NOMO-1 treated with dmso at 0.1 percent for 144 hours (cell line): Measurements from ENCODE around the gene NAAA.
A peak's percentile ranks its signal among the peaks of the same experiment; 100 is the strongest.
"Not testable (repeated sequence)": the region's sequence is repeated elsewhere in the genome, so short reads cannot be mapped to it uniquely, and the experiment has no call there.

Experiments
- DNase-seq: peaks from one replicate; lab custom pipeline; 2025; ENCODE audit not compliant: unreplicated experiment; lab: John Stamatoyannopoulos, UW

The NAAA gene

DNA sequence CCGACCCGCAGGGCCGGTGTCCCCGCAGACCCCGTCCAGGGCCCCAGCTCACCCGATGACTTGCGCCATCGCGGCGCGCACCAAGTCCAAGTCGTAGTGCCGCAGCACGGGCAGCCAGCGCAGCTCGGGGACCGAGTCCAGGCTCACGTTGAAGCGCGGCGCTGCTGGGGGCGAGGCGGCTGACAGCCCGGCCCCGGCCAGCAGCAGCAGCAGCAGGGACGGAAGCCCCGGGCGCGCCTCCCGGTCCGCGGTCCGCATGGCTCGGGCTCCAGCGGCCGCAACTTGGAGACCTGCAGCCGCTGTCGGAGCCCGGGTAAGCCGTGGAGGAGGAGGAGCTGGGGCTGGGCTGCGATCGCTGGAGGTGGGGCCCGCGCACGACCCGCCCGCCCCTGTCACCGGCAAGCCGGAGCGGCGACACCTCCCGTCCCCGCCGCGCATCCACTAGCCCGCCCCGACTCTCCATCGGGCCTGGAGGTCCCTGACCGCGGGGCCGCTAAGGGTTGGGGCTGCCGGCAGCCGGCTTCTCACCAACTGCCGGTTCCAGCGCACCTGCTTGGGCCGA lies at the start of gene NAAA:
Gene NAAA, minus strand, starts transcription at position 322 of the 562 bp plus-strand sequence. Its CDS starts 64 bp downstream, at position 258.
- peak; percentile 73 for DNase-seq

DNA sequence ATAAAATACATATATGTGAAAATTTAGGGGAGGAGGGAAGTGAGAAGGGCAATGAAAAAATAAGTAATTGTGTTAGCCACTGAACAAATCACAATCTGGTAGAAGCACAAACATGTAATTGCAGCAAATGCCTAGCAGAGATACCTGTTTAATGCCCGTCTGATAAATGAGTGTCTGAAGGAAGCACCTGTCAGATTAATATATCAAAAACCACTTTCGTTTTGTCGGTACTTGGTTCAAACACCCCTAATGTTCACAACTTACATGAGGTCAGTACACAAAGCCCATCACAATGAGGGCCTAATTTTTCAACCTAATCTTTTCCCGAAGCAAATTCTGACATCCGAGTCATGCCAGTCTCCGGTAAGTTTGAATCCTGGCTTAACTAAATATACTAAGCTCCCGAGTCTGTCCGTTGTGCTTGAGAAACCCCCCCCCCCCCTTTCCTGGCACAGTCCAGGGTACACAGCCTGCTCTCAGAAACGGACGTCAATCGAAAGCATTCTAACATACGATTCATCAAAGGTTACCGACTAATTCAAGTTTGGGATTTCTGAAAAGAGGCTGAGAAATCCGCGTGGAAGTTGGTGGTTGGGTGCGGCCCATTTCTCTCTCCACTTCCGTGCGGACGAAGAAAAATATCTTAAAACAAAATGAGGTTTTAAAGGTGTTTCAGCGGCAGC lies 49.2 kb upstream of the NAAA start:
- DNase-seq: no peak

DNA sequence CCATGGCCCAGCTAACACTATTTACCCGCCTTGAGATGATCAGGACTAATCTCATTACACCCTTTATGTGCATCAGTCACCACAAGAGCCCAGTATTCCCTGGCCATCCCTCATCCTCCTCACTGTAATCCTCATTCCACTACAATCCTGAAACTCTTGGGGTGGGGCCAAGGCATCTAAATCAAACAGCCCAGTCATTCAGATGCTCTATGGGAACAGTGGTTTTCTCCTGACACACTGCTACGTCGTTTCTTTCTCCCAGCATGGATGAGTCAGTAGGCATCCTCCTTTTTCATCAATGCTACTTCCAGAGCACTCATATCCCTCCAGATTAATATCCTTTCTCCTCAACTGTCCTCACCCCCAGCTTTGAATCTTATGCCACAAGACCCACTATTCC lies 44.3 kb upstream of the NAAA start:
- DNase-seq: no peak

DNA sequence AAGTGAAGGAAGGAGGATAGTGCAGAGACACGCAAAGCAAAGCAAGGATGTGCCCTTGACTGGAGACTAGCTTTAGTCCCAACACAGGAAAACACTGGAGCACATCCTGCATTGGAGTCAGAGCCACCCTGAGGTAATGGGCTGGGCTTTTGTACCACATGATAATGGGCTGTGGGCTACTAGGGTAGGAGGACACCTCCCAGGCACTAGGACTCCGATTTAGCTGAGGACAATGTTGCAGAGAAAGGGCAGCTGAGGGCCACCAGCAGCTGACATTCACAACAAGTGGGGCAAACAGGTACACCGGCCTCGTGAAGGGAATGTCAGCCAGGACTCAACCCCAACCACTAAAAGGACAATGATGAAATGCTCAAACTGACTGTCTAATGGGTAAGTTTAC lies 39.8 kb upstream of the NAAA start:
- no peak for DNase-seq

DNA sequence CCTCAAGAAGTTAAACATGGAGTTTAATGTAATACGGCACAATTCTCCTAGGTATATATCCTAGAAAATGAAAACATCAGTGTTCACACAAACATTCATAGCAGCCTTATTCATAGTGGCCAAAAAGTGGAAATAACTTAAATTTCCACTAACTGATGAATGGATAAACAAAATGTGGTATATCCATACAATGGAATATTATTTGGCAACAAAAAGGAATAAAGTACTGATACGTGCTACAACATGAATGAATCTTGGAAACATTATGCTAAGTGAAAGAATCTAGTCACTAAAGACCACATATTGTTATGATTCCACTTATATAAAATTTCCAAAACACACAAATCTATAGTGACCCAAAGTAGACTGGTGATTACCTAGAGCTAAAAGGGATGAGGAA lies 35.4 kb upstream of the NAAA start:
- DNase-seq: no peak

DNA sequence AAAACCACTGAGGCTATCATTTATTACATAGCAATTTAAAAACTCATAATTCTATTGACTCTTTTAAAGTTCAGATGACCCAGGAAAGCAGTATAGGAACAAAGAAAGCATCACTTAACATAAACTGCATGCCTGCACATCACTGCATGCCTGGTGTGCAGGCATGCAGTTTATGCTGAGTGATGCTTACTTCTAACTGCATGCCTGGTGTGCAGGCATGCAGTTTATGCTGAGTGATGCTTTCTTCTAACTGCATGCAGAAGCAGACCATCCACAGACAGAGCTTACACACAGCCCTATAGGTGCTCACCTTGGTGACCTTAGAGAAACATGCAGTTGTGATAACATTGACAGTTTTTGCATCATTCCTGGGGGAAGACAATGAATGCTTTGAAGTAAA lies 33.0 kb upstream of the NAAA start:
- no peak for DNase-seq

DNA sequence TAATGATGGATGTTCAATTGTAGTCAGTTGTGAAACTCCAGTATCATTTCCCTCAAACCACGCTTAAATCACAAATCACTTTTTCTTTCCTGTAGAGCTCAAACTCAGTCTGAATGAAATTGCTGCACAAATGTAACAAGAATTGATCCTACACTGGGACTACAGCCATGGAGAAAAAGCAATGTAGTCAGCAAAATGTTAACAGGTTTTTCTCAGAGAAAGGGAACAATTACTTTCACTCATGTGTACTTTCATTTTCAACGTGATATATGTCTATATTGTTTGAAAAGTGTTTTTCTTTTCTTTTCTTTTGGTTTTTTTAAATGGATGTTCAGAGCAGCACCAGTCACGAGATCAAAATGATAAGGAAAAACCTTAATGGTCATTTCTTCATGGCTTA lies 27.3 kb upstream of the NAAA start:
- no peak for DNase-seq

DNA sequence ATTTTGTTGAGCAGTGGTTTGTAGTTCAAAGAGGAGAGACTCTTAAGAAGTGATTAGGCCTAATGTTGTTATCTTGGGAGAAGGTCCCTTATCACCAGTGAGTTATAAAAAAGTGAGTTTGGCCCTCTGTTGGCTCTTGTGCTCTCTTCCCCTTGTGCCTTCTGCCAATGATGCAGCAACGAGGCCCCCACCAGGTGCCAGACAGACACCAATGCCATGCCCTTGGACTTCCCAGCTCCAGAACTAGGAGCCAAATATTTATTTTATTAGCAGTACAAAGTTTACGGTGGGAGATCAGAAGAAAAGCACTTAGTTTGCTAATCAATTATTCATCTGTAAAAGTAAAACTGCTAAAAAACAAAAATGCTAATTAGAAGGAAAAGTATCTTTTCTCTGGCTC lies 22.7 kb upstream of the NAAA start:
- no peak for DNase-seq

DNA sequence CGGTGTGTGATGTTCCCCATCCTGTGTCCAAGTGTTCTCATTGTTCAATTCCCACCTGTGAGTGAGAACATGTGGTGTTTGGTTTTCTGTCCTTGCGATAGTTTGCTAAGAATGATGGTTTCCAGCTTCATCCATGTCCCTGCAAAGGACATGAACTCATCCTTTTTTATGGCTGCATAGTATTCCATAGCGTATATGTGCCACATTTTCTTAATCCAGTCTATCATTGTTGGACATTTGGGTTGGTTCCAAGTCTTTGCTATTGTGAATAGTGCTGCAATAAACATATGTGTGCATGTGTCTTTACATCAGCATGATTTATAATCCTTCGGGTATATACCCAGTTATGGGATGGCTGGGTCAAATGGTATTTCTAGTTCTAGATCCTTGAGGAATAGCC lies 21.3 kb upstream of the NAAA start:
- not testable (repeated sequence) for DNase-seq

DNA sequence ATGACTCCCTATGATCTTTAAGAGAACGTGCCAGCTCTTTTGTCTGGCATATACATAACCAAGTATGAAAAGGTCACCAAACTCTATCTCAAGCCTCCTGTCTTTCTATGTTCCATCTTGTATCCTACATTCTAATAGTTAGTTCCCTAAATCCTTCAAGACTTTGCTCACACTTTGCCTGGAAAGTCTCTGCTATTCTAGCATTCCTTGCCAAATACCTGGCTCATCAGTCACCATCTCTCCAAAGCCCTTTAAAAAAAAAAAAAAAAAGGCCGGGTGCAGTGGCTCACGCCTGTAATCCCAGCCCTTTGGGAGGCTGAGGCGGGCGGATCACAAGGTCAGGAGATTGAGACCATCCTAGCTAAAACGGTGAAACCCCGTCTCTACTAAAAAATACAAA lies 17.7 kb upstream of the NAAA start:
- DNase-seq: not testable (repeated sequence)

DNA sequence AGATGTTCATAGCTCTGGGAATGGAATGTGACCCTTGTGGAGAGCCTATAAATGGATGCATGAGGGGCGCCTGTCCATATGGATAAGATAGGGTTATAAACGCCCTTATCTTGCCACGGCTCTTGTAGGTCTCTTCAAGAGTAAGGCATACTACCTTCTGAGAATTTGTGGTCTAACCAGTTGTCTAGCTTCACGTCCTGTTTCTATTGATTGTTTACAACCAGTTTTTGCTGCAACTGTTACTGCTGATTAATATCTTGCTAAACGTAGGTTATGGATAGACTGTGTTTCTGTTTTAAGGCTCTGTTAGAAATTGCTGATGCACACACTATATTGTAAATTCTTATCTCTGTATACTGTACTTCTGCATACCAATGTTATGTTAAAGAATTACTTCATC lies 14.0 kb upstream of the NAAA start:
- DNase-seq: not testable (repeated sequence)

DNA sequence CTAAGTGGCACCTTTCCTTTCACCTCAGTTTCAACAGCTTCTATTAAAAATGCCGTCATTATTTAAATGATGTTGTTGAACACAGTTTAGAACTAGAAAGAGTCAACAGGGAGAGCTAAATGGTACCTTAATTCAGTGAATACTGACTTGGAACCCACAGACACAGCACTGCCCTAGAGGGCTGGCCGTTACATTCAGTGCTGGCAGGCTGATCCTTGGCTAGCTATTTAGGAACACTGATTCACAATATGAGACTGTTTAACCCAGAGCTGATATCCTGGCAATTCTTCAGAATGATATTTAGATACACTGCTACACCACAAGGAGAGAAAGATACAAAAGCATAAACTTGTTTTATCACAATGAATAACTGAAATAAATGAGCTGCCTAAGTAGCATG lies 12.7 kb upstream of the NAAA start:
- DNase-seq: no peak

DNA sequence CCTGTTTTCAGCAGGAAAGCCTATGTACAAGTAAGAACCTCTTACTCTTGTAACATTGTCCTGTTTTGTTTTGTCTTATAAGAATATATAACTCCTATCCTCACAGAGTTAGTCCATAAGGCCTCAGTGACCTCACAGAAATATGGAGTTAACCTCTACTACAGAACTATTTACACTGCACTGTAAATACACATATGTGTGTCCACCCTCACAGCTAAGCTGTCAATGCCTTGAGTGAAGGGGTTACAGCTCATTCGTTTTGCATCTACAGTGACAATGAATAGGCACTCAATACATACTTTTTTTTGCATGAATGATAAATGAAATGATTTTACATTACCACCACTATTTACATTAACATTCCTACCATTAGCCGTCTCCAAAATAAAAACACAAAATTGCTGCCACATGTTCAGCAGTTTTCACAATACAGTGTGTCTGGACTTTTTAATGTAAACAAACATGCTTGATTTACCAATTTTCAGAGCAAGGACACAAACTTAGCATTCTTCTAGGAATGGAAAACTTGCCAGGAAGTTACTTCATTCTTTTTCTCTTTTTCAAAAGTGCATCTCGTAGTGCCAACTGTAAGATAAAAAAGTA lies 9.5 kb upstream of the NAAA start:
- no peak for DNase-seq

DNA sequence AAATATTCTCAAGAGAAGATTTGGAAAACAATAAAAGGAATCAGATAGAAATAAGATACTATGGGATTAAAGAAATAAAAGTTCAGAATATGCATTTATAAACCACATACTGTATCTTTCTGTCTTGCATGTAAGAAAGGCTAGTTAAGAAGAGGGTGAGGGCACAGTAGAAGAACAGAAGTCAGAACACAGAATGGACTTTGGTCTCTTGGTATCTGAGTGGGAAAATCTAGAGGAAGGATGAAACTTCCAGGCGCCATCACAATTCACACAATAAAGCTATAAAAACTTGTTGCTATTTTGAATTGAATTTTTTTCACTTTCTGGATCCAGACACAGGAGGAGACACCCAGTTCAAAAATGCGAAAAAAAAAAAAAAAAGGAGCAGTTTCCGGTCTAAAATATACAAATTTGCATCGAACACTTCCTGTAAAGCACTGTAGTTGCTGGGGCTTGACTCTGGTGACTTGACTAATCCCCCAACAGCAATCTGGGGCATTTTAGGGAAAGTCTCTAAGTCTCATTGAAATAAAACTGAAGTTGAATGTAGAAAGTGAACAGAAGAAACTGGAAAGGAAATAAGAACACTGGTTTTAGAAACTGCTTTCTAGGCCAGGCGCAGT lies 8.1 kb upstream of the NAAA start:
- no peak for DNase-seq

DNA sequence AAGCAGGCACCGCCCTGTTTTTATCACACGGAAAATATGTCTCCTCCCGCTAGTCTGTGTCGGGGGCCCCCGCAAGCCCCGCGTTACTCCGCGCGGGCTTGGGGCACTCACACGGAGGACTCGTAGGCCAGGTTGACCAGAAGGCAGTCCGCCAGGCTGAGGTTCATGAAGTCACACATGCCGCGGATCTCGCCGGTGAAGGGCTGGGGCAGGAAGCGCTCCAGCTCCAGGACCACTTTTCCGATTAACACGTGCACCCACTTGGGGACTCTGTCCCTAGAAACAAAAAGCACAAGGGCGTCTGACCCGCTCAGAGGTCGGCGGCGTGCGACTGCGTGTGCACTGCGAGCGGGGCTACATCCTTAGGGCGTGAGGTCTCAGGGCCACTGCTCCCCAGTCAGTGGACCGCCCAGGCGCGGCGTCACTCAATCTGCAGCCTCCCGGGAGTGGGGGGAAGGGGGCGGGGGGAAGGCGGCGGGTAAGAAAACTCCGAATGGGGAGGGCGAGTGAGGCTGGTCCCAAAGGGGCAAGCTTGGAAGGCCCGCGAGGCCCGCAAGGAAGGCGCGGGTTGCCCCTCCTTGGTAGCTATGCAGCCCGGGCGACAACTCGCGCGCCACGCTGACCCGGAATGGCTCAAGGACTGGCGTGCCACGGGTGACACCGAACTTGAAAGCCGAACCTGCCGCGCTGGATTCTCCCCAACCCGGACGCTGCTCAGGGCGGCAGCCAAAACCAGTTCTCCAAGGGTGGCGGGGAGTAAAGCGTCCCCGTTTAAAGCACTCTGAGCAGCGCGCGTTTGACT lies 722 bp downstream of the NAAA start:
- peak; percentile 76 for DNase-seq

DNA sequence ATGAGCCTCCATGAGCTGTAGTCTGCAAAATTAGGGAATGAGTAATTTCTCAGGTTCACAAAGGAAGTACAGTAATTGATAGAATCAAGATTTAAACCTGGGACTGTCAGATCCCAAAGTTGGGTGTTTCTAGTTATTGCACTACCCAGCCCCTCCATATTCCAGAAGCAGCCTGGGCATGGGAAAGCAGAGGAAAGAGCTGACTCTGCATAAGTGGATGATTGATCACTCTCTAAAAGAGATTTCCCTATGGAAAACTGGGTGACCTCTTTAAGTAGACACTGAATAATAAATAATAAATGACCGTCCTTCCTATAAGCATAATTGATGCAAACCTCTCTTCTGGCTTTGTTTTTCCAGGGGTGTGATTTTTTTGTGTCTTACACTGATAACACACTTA lies 5.2 kb downstream of the NAAA start:
- DNase-seq: no peak

DNA sequence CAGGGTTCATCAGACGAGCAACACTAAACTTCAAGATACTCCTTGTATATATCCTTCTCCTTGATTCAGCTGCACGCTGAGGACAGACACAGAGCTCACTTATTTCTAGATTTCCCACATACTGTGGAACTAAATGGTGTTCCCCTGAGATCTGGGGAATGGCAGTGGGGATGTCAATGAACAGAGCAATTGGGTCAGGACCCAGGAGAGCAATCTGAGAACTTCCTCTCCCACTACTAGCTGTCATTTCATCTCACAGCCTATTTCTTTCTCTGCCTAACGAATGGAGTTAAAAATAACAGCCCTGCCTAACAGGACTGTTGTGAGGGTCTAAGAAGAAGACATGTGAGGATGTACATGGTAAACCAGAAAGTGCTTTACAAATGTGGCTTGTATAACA lies 10.7 kb downstream of the NAAA start:
- DNase-seq: no peak

DNA sequence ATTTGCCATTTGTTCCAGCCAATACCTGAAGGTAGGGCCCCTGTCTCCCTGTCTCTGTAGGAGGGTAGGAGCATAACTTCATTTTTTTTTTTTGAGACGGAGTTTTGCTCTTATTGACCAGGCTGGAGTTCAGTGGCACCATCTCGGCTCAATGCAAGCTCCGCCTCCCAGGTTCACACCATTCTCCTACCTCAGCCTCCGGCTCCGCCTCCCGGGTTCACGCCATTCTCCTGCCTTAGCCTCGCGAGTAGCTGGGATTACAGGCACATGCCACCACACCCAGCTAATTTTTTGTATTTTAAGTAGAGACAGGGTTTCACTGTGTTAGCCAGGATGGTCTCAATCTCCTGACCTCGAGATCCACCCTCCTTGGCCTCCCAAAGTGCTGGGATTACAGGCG lies 15.9 kb downstream of the NAAA start:
- DNase-seq: not testable (repeated sequence)

DNA sequence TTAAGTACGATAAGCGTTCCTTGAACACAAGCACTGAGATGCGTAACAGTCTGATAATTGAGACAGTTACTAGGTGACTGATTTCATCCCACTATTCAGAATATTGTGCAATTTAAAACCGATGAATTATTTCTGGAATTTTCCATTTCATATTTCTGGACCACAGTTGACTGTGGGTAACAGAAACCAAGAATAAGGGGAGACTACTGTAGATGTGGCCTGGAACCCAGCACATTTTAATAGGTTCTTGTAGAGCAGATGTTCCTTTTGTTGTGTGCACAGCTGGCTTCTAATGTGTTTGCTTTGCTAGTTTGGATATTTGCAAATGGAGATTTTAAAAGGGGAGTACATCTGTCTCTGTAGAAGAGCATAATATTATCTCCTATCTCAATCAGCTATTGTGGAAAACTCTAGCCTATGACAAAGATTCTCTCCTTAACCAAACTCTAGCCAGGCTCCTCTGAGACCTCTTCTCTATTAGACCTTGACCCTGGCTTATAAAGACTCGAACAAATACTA lies 16.4 kb downstream of the NAAA start:
- DNase-seq: no peak

DNA sequence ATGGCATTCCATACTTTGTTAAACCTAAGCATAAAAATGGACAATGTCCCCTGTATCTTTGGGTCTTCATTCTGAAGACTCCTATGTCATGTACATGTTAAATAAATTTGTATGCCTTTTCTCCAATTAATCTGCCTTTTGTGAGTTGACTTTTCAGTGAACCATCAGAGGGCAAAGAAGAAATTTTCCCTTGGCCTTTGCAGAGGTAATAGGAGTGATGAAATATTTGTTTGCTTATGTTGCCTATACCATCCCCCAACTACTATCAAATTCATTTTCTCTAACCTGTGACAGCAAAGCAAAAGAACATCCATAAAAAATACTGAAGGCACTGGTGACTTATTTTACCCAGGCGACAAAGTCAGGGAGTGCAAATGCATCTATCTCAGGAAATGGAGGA lies 18.2 kb downstream of the NAAA start:
- no peak for DNase-seq

DNA sequence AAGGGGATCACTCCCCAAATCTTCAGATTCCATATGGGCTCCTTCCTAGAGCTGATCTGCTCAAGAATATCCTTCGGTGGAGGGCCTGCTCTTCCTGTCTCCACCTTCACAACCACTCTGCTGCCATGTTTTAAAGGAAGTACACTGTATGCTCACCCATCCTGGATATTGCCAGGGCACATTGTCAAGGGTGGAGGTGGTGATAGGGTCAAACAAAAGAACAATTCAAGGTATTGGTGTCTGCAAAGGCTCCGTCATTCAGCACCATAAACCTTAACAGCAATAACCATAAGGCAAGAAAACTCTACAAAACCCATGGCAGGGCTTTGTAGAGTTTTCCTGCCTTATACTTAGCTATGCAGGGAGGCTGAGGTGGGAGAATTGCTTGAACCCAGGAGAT lies 18.9 kb downstream of the NAAA start:
- no peak for DNase-seq
